ENCODE data around the gene RIMS1. TPM values are rescaled to one million over a fixed set of nuclear protein-coding genes. Genes with fewer than 3 reads are reported as not detected.

RIMS1 gene
- 0.19 TPM for polyA plus RNA-seq (2012; ENCODE audit: missing spikeins)

- DNase-seq (ENCODE audit: insufficient read length) (peak; percentile 41), FAIRE-seq (no peak)
- TF ChIP-seq POLR2A (IDR thresholded peaks at IDR 0.05; ENCODE audit: low read depth, low read length) = no peak
- TF ChIP-seq TAF1 (IDR thresholded peaks at IDR 0.05; ENCODE audit: borderline replicate concordance, low read depth, low read length) = no peak
- no peak for TF ChIP-seq POLR2AphosphoS5 (IDR thresholded peaks at IDR 0.05; ENCODE audit: low read depth, low read length)
These were observed at the start of gene RIMS1 for GRCh38 chr6:71886184-71887005. Gene RIMS1 (plus strand): TSS chr6:71886550. CDS start chr6:71887024, 474 bp downstream.

- DNase-seq (ENCODE audit: insufficient read length) = no peak
- no peak for FAIRE-seq
- TF ChIP-seq TAF1 (IDR thresholded peaks at IDR 0.05; ENCODE audit: borderline replicate concordance, low read depth, low read length) (no peak), POLR2A (IDR thresholded peaks at IDR 0.05; ENCODE audit: low read depth, low read length) (no peak), POLR2AphosphoS5 (IDR thresholded peaks at IDR 0.05; ENCODE audit: low read depth, low read length) (no peak)
These were observed 35.1 kb upstream of the RIMS1 start for GRCh38 chr6:71851214-71851613.

GRCh38 chr6:71852948-71853347 is 33.4 kb upstream of the RIMS1 start:
- FAIRE-seq = no peak
- DNase-seq (ENCODE audit: insufficient read length) = no peak
- TF ChIP-seq POLR2A (IDR thresholded peaks at IDR 0.05; ENCODE audit: low read depth, low read length) = no peak
- no peak for TF ChIP-seq POLR2AphosphoS5 (IDR thresholded peaks at IDR 0.05; ENCODE audit: low read depth, low read length)
- no peak for TF ChIP-seq TAF1 (IDR thresholded peaks at IDR 0.05; ENCODE audit: borderline replicate concordance, low read depth, low read length)

- peak; percentile 67 for FAIRE-seq
- DNase-seq (ENCODE audit: insufficient read length) = no peak
- TF ChIP-seq POLR2A (IDR thresholded peaks at IDR 0.05; ENCODE audit: low read depth, low read length) (no peak), POLR2AphosphoS5 (IDR thresholded peaks at IDR 0.05; ENCODE audit: low read depth, low read length) (no peak), TAF1 (IDR thresholded peaks at IDR 0.05; ENCODE audit: borderline replicate concordance, low read depth, low read length) (no peak)
These were observed 30.9 kb upstream of the RIMS1 start for GRCh38 chr6:71855406-71855805.

GRCh38 chr6:71879016-71879415 is 7.3 kb upstream of the RIMS1 start:
- no peak for FAIRE-seq
- TF ChIP-seq POLR2A (IDR thresholded peaks at IDR 0.05; ENCODE audit: low read depth, low read length) = no peak
- TF ChIP-seq TAF1 (IDR thresholded peaks at IDR 0.05; ENCODE audit: borderline replicate concordance, low read depth, low read length) = no peak
- TF ChIP-seq POLR2AphosphoS5 (IDR thresholded peaks at IDR 0.05; ENCODE audit: low read depth, low read length) = no peak
- DNase-seq (ENCODE audit: insufficient read length) = no peak

GRCh38 chr6:71887006-71887743 is 825 bp downstream of the RIMS1 start:
- no peak for TF ChIP-seq POLR2A (IDR thresholded peaks at IDR 0.05; ENCODE audit: low read depth, low read length)
- TF ChIP-seq TAF1 (IDR thresholded peaks at IDR 0.05; ENCODE audit: borderline replicate concordance, low read depth, low read length) = no peak
- TF ChIP-seq POLR2AphosphoS5 (IDR thresholded peaks at IDR 0.05; ENCODE audit: low read depth, low read length) = no peak
- FAIRE-seq = no peak
- DNase-seq (ENCODE audit: insufficient read length) = peak; percentile 5

GRCh38 chr6:71887744-71888230 is 1.4 kb downstream of the RIMS1 start:
- DNase-seq (ENCODE audit: insufficient read length) = no peak
- FAIRE-seq = no peak
- TF ChIP-seq POLR2A (IDR thresholded peaks at IDR 0.05; ENCODE audit: low read depth, low read length) (no peak), TAF1 (IDR thresholded peaks at IDR 0.05; ENCODE audit: borderline replicate concordance, low read depth, low read length) (no peak), POLR2AphosphoS5 (IDR thresholded peaks at IDR 0.05; ENCODE audit: low read depth, low read length) (no peak)

GRCh38 chr6:71888756-71889340 is 2.5 kb downstream of the RIMS1 start:
- DNase-seq (ENCODE audit: insufficient read length) = no peak
- TF ChIP-seq POLR2A (IDR thresholded peaks at IDR 0.05; ENCODE audit: low read depth, low read length) = no peak
- TF ChIP-seq TAF1 (IDR thresholded peaks at IDR 0.05; ENCODE audit: borderline replicate concordance, low read depth, low read length) = no peak
- TF ChIP-seq POLR2AphosphoS5 (IDR thresholded peaks at IDR 0.05; ENCODE audit: low read depth, low read length) = no peak
- no peak for FAIRE-seq

- TF ChIP-seq TAF1 (IDR thresholded peaks at IDR 0.05; ENCODE audit: borderline replicate concordance, low read depth, low read length) (no peak), POLR2A (IDR thresholded peaks at IDR 0.05; ENCODE audit: low read depth, low read length) (no peak), POLR2AphosphoS5 (IDR thresholded peaks at IDR 0.05; ENCODE audit: low read depth, low read length) (no peak)
- DNase-seq (ENCODE audit: insufficient read length) (no peak), FAIRE-seq (no peak)
These were observed 3.0 kb downstream of the RIMS1 start for GRCh38 chr6:71889366-71889765.

- TF ChIP-seq TAF1 (IDR thresholded peaks at IDR 0.05; ENCODE audit: borderline replicate concordance, low read depth, low read length) = no peak
- TF ChIP-seq POLR2A (IDR thresholded peaks at IDR 0.05; ENCODE audit: low read depth, low read length) = no peak
- TF ChIP-seq POLR2AphosphoS5 (IDR thresholded peaks at IDR 0.05; ENCODE audit: low read depth, low read length) = no peak
- DNase-seq (ENCODE audit: insufficient read length) (no peak), FAIRE-seq (no peak)
These were observed 6.3 kb downstream of the RIMS1 start for GRCh38 chr6:71892641-71893040.

- FAIRE-seq (no peak), DNase-seq (ENCODE audit: insufficient read length) (no peak)
- TF ChIP-seq TAF1 (IDR thresholded peaks at IDR 0.05; ENCODE audit: borderline replicate concordance, low read depth, low read length) (no peak), POLR2AphosphoS5 (IDR thresholded peaks at IDR 0.05; ENCODE audit: low read depth, low read length) (no peak), POLR2A (IDR thresholded peaks at IDR 0.05; ENCODE audit: low read depth, low read length) (no peak)
These were observed 14.3 kb downstream of the RIMS1 start for GRCh38 chr6:71900642-71901041.
